T-helper 17 cell (primary cell): ENCODE data around the gene SEC24D. TPM values are rescaled to one million over a fixed set of nuclear protein-coding genes. Genes with fewer than 3 reads are reported as not detected.

Experiments used
- ATAC-seq: fragments of 150-1000 bp; cut with Tn5 transposase; 2 replicates; pipeline ENCODE4 v1.10.0; 2021; ENCODE audit warnings: mild to moderate bottlenecking, moderate library complexity
- DNase-seq, 3 donors: peaks; one replicate each; pipeline versions ENCODE4 v3.0.0 to v3.0.0-alpha.2; 2020 to 2021
- H3K9me3 ChIP-seq: one replicate; pipeline ENCODE4 v1.7.0; 2013; ENCODE audit warnings: low read length, mild to moderate bottlenecking; ENCODE audit not compliant: control insufficient read depth, poor library complexity, severe bottlenecking
- H3K27ac Mint-ChIP-seq: one replicate; pipeline ENCODE4 v1.8.0; 2022; ENCODE audit warnings: mild to moderate bottlenecking, moderate library complexity, mixed read lengths
- H3K27me3 Mint-ChIP-seq: one replicate; pipeline ENCODE4 v1.8.0; 2022; ENCODE audit warnings: mixed read lengths
- H3K36me3 Mint-ChIP-seq: one replicate; pipeline ENCODE4 v1.8.0; 2022; ENCODE audit warnings: low read depth, mixed read lengths
- H3K4me1 Mint-ChIP-seq: one replicate; pipeline ENCODE4 v1.8.0; 2022; ENCODE audit warnings: mild to moderate bottlenecking, mixed read lengths
- H3K4me3 Mint-ChIP-seq: one replicate; pipeline ENCODE4 v1.8.0; 2022; ENCODE audit warnings: mild to moderate bottlenecking, moderate library complexity, mixed read lengths
- total RNA-seq, 4 donors: library from RNA in 2 of 4; stranded (reverse) in 2 of 4; gene quantifications; one replicate each; pipeline ENCODE4 v1.2.3 and lab custom pipeline; 2022 to 2026

The SEC24D gene
- total RNA-seq, 2 donors from 2014 or later = 30.9 to 31.2 TPM

GRCh38 chr4:118857760-118858159 is 21.8 kb upstream of the SEC24D start:
- H3K4me3 Mint-ChIP-seq = no peak overlapping the region
- DNase-seq (no peak), ATAC-seq (no peak)
- H3K4me1 Mint-ChIP-seq = peaks cover 13% of the 10 kb centered on the region
- H3K36me3 Mint-ChIP-seq = no peaks in the 10 kb centered on the region
- no peaks in the 10 kb centered on the region for H3K27me3 Mint-ChIP-seq
- no peaks in the 10 kb centered on the region for H3K9me3 ChIP-seq
- no peak overlapping the region for H3K27ac Mint-ChIP-seq

GRCh38 chr4:118850488-118851173 is 14.7 kb upstream of the SEC24D start:
- peak overlapping the region; percentile 95 for H3K4me3 Mint-ChIP-seq
- ATAC-seq (peak; percentile 94), DNase-seq (peak in 1 of 3 donors; percentile 14)
- H3K36me3 Mint-ChIP-seq = peaks cover 5% of the 10 kb centered on the region
- H3K9me3 ChIP-seq = no peaks in the 10 kb centered on the region
- peaks cover 25% of the 10 kb centered on the region for H3K4me1 Mint-ChIP-seq
- peak overlapping the region; percentile 95 for H3K27ac Mint-ChIP-seq
- H3K27me3 Mint-ChIP-seq = peaks cover 23% of the 10 kb centered on the region

- peak; percentile 28 for ATAC-seq
- H3K27ac Mint-ChIP-seq = peak overlapping the region; percentile 95
- H3K9me3 ChIP-seq = no peaks in the 10 kb centered on the region
- H3K4me1 Mint-ChIP-seq = peaks cover 25% of the 10 kb centered on the region
- peaks cover 5% of the 10 kb centered on the region for H3K36me3 Mint-ChIP-seq
- DNase-seq = no peak
- H3K27me3 Mint-ChIP-seq = peaks cover 23% of the 10 kb centered on the region
- H3K4me3 Mint-ChIP-seq = peak overlapping the region; percentile 95
Observed at GRCh38 chr4:118849867-118850487, 14.1 kb upstream of the SEC24D start.

- peaks cover 23% of the 10 kb centered on the region for H3K27me3 Mint-ChIP-seq
- DNase-seq (no peak), ATAC-seq (no peak)
- peaks cover 23% of the 10 kb centered on the region for H3K4me1 Mint-ChIP-seq
- H3K4me3 Mint-ChIP-seq = no peak overlapping the region
- peaks cover 5% of the 10 kb centered on the region for H3K36me3 Mint-ChIP-seq
- no peaks in the 10 kb centered on the region for H3K9me3 ChIP-seq
- H3K27ac Mint-ChIP-seq = no peak overlapping the region
Observed at GRCh38 chr4:118848901-118849300, 13.0 kb upstream of the SEC24D start.

GRCh38 chr4:118848242-118848641 is 12.3 kb upstream of the SEC24D start:
- Mint-ChIP-seq H3K4me1 (peaks cover 20% of the 10 kb centered on the region), H3K27ac (no peak overlapping the region), H3K4me3 (no peak overlapping the region), H3K36me3 (peaks cover 5% of the 10 kb centered on the region), H3K27me3 (peaks cover 23% of the 10 kb centered on the region)
- H3K9me3 ChIP-seq = no peaks in the 10 kb centered on the region
- ATAC-seq = no peak
- DNase-seq = no peak

- ATAC-seq = no peak
- H3K9me3 ChIP-seq = no peaks in the 10 kb centered on the region
- H3K36me3 Mint-ChIP-seq = peaks cover 5% of the 10 kb centered on the region
- DNase-seq = no peak
- H3K27ac Mint-ChIP-seq = no peak overlapping the region
- H3K27me3 Mint-ChIP-seq = peaks cover 23% of the 10 kb centered on the region
- H3K4me3 Mint-ChIP-seq = no peak overlapping the region
- H3K4me1 Mint-ChIP-seq = peaks cover 18% of the 10 kb centered on the region
Observed at GRCh38 chr4:118846979-118847378, 11.1 kb upstream of the SEC24D start.

- no peaks in the 10 kb centered on the region for H3K9me3 ChIP-seq
- DNase-seq (no peak), ATAC-seq (no peak)
- H3K4me3 Mint-ChIP-seq = no peak overlapping the region
- peaks cover 23% of the 10 kb centered on the region for H3K27me3 Mint-ChIP-seq
- no peak overlapping the region for H3K27ac Mint-ChIP-seq
- peaks cover 16% of the 10 kb centered on the region for H3K4me1 Mint-ChIP-seq
- peaks cover 5% of the 10 kb centered on the region for H3K36me3 Mint-ChIP-seq
Observed at GRCh38 chr4:118845552-118846050, 9.7 kb upstream of the SEC24D start.

DNA sequence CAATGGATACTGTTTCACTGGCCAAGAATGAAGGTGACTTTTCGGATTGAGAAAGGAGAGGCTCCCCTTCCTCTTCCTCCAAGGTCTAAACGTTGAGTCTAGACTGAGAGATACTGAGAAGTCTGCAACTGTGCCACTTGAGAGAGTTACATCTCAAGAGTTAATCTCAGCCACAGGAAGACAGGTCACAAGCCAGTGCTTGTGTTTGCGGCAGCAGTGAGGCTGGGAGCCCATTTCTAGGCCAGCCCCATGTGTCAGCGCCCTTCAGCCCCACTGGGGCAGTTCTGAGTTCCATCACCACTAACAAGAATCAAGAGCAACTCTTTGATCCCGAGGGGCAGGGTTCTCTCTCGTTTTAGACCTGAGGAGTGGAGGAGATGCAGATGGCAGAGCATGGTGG is 7.3 kb upstream of the SEC24D start:
- ATAC-seq (no peak), DNase-seq (no peak)
- H3K27ac Mint-ChIP-seq = no peak overlapping the region
- no peaks in the 10 kb centered on the region for H3K9me3 ChIP-seq
- peaks cover 3% of the 10 kb centered on the region for H3K36me3 Mint-ChIP-seq
- H3K4me1 Mint-ChIP-seq = peaks cover 13% of the 10 kb centered on the region
- H3K27me3 Mint-ChIP-seq = peaks cover 25% of the 10 kb centered on the region
- no peak overlapping the region for H3K4me3 Mint-ChIP-seq

GRCh38 chr4:118842055-118842454 is 6.1 kb upstream of the SEC24D start:
- Mint-ChIP-seq H3K4me3 (no peak overlapping the region), H3K36me3 (no peaks in the 10 kb centered on the region), H3K4me1 (peaks cover 13% of the 10 kb centered on the region), H3K27ac (no peak overlapping the region), H3K27me3 (peaks cover 18% of the 10 kb centered on the region)
- DNase-seq = no peak
- H3K9me3 ChIP-seq = no peaks in the 10 kb centered on the region
- ATAC-seq = no peak

DNA sequence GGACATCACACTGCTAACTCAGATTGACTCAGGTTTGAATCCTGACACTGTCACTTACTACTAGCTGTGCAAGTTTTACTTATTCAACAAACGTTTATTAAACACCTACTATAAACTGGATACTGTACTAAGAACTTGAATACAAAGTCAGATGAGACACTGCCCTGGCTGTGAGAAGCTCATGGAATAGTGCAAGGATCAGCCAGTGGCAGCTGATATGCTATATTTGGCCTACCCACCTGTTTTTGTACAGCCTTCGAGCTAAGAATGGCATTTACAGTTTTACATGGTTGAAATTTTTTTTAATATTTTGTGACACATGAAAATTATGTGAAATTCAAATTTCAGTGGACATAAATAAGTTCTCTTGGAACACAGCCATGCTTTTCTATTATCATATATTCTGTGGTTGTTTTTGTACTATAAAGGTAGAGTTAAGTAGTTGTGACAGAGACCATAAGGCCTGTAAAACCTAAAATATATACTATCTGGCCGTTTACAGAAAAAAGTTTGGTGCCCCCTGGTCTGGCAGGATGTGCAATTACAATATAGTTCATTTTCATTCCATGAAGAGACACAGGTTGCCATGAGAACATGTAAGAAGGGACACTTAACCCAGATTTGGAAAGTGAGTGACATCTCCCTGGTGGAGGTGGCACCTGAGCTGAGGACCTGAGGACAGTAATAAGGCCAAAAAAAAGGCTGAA is 3.4 kb upstream of the SEC24D start:
- Mint-ChIP-seq H3K4me1 (peaks cover 23% of the 10 kb centered on the region), H3K36me3 (peaks cover 2% of the 10 kb centered on the region), H3K4me3 (no peak overlapping the region), H3K27me3 (peaks cover 6% of the 10 kb centered on the region), H3K27ac (no peak overlapping the region)
- no peak for ATAC-seq
- DNase-seq = no peak
- H3K9me3 ChIP-seq = no peaks in the 10 kb centered on the region

DNA sequence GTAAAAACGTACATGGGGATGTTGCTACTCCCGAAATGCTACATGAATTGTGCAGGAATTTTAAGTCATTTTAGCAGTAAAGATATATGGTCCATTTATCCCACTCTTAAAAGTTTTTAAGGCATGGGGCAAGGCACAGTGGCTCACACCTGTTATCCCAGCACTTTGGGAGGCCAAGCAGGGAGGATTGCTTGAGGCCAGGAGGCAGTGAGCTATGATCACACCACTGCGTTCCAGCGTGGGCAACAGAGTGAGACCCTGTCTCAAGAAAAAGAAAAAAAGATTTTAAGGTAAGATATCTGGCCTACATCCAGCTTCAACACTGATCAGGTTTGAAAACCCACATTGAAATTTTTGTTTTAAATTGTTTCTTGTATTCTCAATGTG is 1.2 kb upstream of the SEC24D start:
- H3K27me3 Mint-ChIP-seq = peaks cover 6% of the 10 kb centered on the region
- no peaks in the 10 kb centered on the region for H3K9me3 ChIP-seq
- H3K36me3 Mint-ChIP-seq = peaks cover 5% of the 10 kb centered on the region
- peaks cover 32% of the 10 kb centered on the region for H3K4me1 Mint-ChIP-seq
- DNase-seq = no peak
- no peak for ATAC-seq
- peak overlapping the region; percentile 99 for H3K4me3 Mint-ChIP-seq
- peak overlapping the region; percentile 95 for H3K27ac Mint-ChIP-seq

DNA sequence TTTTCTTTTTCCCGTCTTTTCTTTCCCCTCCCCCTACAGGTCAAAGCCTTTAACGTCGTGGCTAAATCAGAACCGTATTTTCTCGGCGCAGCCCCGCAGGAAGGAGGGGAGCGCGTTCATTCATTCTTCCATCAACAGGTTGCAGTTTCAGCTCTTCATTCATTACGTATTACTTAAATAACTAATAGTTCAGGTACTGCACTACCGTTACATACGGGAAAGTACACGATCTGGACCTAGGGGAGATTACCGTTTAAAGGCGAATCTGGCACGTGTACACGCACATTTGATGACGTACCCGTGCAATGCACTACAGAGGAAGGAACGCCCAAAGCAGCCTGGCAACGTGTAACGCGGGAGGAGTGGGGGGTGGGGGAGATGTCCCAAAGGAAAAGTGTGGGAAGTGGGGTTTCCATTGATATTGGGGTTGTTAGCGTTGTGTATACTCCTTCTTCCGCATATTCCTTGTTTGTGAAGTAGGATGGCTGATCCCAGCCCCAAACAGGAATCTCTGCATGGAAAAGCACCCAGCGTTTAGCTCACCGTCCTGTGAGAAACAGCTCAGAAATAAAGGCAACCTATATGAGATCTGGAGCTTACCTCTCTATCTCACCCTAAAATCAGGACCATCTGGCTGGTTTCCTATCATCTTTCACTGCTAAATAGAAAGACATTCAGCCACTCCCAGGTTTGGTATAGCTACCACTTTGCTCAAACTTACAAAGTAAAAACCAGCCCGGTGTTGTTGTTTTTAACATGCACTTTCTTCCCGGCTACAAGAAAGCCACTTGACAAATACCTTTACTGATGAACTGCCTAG is 585 bp upstream of the SEC24D start:
- Mint-ChIP-seq H3K27ac (peak overlapping the region; percentile 95), H3K27me3 (peaks cover 6% of the 10 kb centered on the region), H3K36me3 (peaks cover 10% of the 10 kb centered on the region), H3K4me1 (peaks cover 34% of the 10 kb centered on the region), H3K4me3 (peak overlapping the region; percentile 99)
- peak; percentile 84 for ATAC-seq
- H3K9me3 ChIP-seq = no peaks in the 10 kb centered on the region
- DNase-seq = peak; percentile 22 to 39 (median 32)
